CD14-positive monocyte (primary cell): ENCODE results near the gene MERTK. TPM values are rescaled to one million over a fixed set of nuclear protein-coding genes. Genes with fewer than 3 reads are reported as not detected.

Source experiments
- DNase-seq, 3 donors: peaks; one replicate each; pipeline ENCODE4 v3.0.0-alpha.2; 2011 to 2022
- H2AFZ ChIP-seq: 2 replicates; pipeline ENCODE4 v1.6.0; 2012; ENCODE audit warnings: mild to moderate bottlenecking, low read depth, low read length, inconsistent platforms; ENCODE audit not compliant: insufficient read depth, poor library complexity, severe bottlenecking
- H3K27ac ChIP-seq, 2 donors: 1 replicate in 1 of 2; 2 replicates in 1 of 2; pipeline ENCODE4 v1.5.1; 2012 to 2013; ENCODE audit warnings: low read length in 2 of 2, control low read depth in 1 of 2, inconsistent platforms in 1 of 2, low read depth in 1 of 2, mild to moderate bottlenecking in 1 of 2
- H3K27me3 ChIP-seq, 2 donors: one replicate each; pipeline versions ENCODE4 v1.6.0 to v1.6.1; 2011 to 2013; ENCODE audit warnings: low read length in 2 of 2; ENCODE audit not compliant: control insufficient read depth in 2 of 2, insufficient read depth in 2 of 2
- H3K36me3 ChIP-seq, 2 donors: replicated peaks in 1 of 2; 1 replicate in 1 of 2; 2 replicates in 1 of 2; pipeline versions ENCODE4 v1.5.1 to v1.6.1; 2012 to 2013; ENCODE audit warnings: low read length in 2 of 2, control low read depth in 1 of 2, inconsistent platforms in 1 of 2, mild to moderate bottlenecking in 1 of 2; ENCODE audit not compliant: insufficient read depth in 2 of 2, control insufficient read depth in 1 of 2
- H3K4me1 ChIP-seq, 2 donors: 1 replicate in 1 of 2; 2 replicates in 1 of 2; pipeline versions ENCODE4 v1.5.1 to v1.6.1; 2012 to 2013; ENCODE audit warnings: low read length in 2 of 2, control low read depth in 1 of 2, inconsistent platforms in 1 of 2, mild to moderate bottlenecking in 1 of 2, moderate library complexity in 1 of 2; ENCODE audit not compliant: insufficient read depth in 2 of 2, control insufficient read depth in 1 of 2
- H3K4me2 ChIP-seq: replicated peaks from 2 replicates; pipeline ENCODE3; 2012; ENCODE audit warnings: low read length, moderate library complexity, mild to moderate bottlenecking; ENCODE audit not compliant: poor library complexity, severe bottlenecking; ENCODE audit errors: extremely low read depth
- H3K4me3 ChIP-seq, 3 experiments: fragments of 200-600 bp in 1 of 3; sonication (generic) in 1 of 3; replicated peaks in 1 of 3; 1 replicate in 2 of 3; 2 replicates in 1 of 3; pipeline ENCODE4 v1.5.1; 2011 to 2013; ENCODE audit warnings: low read length in 3 of 3, mild to moderate bottlenecking in 3 of 3, control low read depth in 2 of 3, low read depth in 2 of 3, inconsistent platforms in 1 of 3, moderate library complexity in 1 of 3
- H3K79me2 ChIP-seq: 2 replicates; pipeline ENCODE4 v1.6.0; 2012; ENCODE audit warnings: mild to moderate bottlenecking, control low read depth, inconsistent platforms, low read length, moderate library complexity; ENCODE audit not compliant: insufficient read depth
- H3K9ac ChIP-seq: 2 replicates; pipeline ENCODE4 v1.6.0; 2017; ENCODE audit warnings: low read length, mild to moderate bottlenecking; ENCODE audit not compliant: insufficient read depth, poor library complexity, severe bottlenecking
- H3K9me3 ChIP-seq, 2 donors: replicated peaks in 1 of 2; 1 replicate in 1 of 2; 2 replicates in 1 of 2; pipeline versions ENCODE4 v1.5.1 to v1.6.1; 2012 to 2013; ENCODE audit warnings: low read length in 2 of 2, control low read depth in 1 of 2; ENCODE audit not compliant: control insufficient read depth in 1 of 2, insufficient read depth in 1 of 2
- H4K20me1 ChIP-seq: 2 replicates; pipeline ENCODE4 v1.6.0; 2012; ENCODE audit warnings: mild to moderate bottlenecking, low read length, control low read depth, moderate library complexity; ENCODE audit not compliant: insufficient read depth
- H3K27ac Mint-ChIP-seq, 7 donors: one replicate each; pipeline ENCODE4 v1.8.0; 2020; ENCODE audit warnings: mild to moderate bottlenecking in 7 of 7, mixed read lengths in 7 of 7, moderate library complexity in 6 of 7, inconsistent platforms in 2 of 7
- H3K27me3 Mint-ChIP-seq, 3 donors: one replicate each; pipeline ENCODE4 v1.8.0; 2021 to 2022; ENCODE audit warnings: low read depth in 3 of 3, mild to moderate bottlenecking in 3 of 3, mixed read lengths in 3 of 3, moderate library complexity in 3 of 3, inconsistent platforms in 1 of 3
- H3K36me3 Mint-ChIP-seq, 2 donors: one replicate each; pipeline ENCODE4 v1.8.0; 2020; ENCODE audit warnings: mixed read lengths in 2 of 2, inconsistent platforms in 1 of 2, mild to moderate bottlenecking in 1 of 2
- H3K4me1 Mint-ChIP-seq: one replicate; pipeline ENCODE4 v1.8.0; 2020; ENCODE audit warnings: mild to moderate bottlenecking, mixed read lengths
- H3K4me3 Mint-ChIP-seq, 2 donors: one replicate each; pipeline ENCODE4 v1.8.0; 2020; ENCODE audit warnings: mild to moderate bottlenecking in 2 of 2, mixed read lengths in 2 of 2, moderate library complexity in 1 of 2
- H3K9me3 Mint-ChIP-seq, 7 donors: one replicate each; pipeline ENCODE4 v1.8.0; 2020 to 2022; ENCODE audit warnings: mixed read lengths in 7 of 7, mild to moderate bottlenecking in 6 of 7, moderate library complexity in 6 of 7, inconsistent platforms in 2 of 7
- WGBS: methylation state at CpG from one replicate; pipeline ENCODE4 v1.1.5; 2013; ENCODE audit warnings: missing lambda C conversion rate; ENCODE audit not compliant: insufficient coverage; 5-methylcytosine and 5-hydroxymethylcytosine counted together
- intact Hi-C, 2 donors: fragments of 100-400 bp; cut with micrococcal nuclease; formaldehyde crosslinking; loops; one replicate each; pipeline versions ENCODE4 v1.15.0 to v1.15.1; 2023
- polyA plus RNA-seq, 3 donors: library from polyadenylated mRNA; depleted of rRNA in 1 of 3; unstranded in 2 of 3; stranded (reverse) in 1 of 3; fragments of 300-500 nt in 2 of 3; fragments of >200 nt in 1 of 3; fragmentation: Illumina TruSeq in 2 of 3; gene quantifications; 1 replicate in 2 of 3; 2 replicates in 1 of 3; pipeline ENCODE4 v1.2.3, GENCODE V29; 2012 to 2021
- TF ChIP-seq, protein P1 (sequence below): fragments of 200-600 bp; IDR thresholded peaks from one replicate; pipeline ENCODE4 v1.8.0; 2022; ENCODE audit warnings: antibody characterized with exemption, mild to moderate bottlenecking

The MERTK gene
- polyA plus RNA-seq, 3 donors: 4.1 to 17.0 (median 4.2) TPM

DNA sequence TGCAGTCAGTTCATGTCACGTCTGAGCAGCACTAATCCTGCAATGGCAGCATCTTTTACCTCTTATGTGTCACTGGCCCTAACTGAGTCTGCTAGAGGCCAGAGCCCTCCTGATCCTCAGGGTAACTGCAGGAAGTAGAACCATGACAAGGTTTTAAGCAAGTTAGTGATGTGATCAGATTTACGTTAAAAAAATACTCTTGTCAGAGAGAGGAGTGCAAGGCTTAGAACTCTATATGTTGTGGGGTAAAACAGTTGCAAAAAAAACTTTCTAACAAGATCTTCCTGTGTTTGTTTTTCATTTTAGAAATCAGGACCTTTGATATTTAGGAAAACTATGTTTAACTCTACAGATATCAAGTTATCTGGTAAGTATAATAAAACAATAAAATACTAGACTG, 161.3 kb downstream of the MERTK start:
- intact Hi-C loops: loop anchor here (5.0 to 10.0 kb wide), 4 partner anchors 195 to 523 kb away; partner anchors contain the start of genes CHCHD5 (in 1 of the 2), RGPD8 (in 1 of the 2), ZC3H6 (in 1 of the 2) and ZC3H8 (in 1 of the 2)
- Mint-ChIP-seq H3K9me3 (peaks cover 0 to 2% (median 0%) of the 10 kb centered on the region in 7 donors), H3K4me1 (peaks cover 31% of the 10 kb centered on the region), H3K27me3 (peaks cover 0 to 4% (median 0%) of the 10 kb centered on the region in 3 donors), H3K36me3 (peaks cover 53 to 61% of the 10 kb centered on the region in 2 donors), H3K27ac (no peak overlapping the region), H3K4me3 (no peak overlapping the region)
- no peak overlapping the region for H3K4me3 ChIP-seq
- no peaks in the 10 kb centered on the region for H3K27me3 ChIP-seq
- TF ChIP-seq, protein P1, sequence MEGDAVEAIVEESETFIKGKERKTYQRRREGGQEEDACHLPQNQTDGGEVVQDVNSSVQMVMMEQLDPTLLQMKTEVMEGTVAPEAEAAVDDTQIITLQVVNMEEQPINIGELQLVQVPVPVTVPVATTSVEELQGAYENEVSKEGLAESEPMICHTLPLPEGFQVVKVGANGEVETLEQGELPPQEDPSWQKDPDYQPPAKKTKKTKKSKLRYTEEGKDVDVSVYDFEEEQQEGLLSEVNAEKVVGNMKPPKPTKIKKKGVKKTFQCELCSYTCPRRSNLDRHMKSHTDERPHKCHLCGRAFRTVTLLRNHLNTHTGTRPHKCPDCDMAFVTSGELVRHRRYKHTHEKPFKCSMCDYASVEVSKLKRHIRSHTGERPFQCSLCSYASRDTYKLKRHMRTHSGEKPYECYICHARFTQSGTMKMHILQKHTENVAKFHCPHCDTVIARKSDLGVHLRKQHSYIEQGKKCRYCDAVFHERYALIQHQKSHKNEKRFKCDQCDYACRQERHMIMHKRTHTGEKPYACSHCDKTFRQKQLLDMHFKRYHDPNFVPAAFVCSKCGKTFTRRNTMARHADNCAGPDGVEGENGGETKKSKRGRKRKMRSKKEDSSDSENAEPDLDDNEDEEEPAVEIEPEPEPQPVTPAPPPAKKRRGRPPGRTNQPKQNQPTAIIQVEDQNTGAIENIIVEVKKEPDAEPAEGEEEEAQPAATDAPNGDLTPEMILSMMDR: no peak
- H3K27ac ChIP-seq: no peak overlapping the region
- no peak overlapping the region for H3K4me2 ChIP-seq
- H3K4me1 ChIP-seq: peaks cover 12 to 23% of the 10 kb centered on the region in 2 donors
- H3K9me3 ChIP-seq: no peaks in the 10 kb centered on the region
- H3K79me2 ChIP-seq: peaks cover 35% of the 10 kb centered on the region
- H2AFZ ChIP-seq: no peak overlapping the region
- peaks cover 60% of the 10 kb centered on the region for H4K20me1 ChIP-seq
- no peak overlapping the region for H3K9ac ChIP-seq
- DNase-seq: no peak
- H3K36me3 ChIP-seq: peaks cover 39 to 55% of the 10 kb centered on the region in 2 donors
- 100% methylated on average over 1 of the region's 2 CpGs for WGBS

DNA sequence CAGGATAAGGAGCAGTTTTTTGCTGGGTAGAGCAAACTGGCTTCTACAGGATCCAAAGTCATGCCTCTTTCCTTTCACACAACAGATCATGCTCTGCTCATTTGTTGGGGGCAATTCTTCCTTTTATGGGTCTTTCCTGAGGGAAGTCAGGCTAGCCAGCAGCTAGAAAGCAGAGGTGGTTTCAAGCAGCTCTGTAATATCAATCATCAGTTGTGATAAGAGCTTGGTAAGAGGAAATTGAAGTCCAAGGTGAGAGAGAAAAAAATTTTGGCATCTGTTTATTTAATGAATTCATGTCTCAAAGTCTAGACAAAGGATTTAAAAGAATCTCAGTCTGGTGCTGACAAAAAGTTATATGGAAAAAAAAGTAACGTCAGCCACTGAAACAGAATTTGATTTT, 162.9 kb downstream of the MERTK start:
- H3K4me1 Mint-ChIP-seq: peaks cover 27% of the 10 kb centered on the region
- TF ChIP-seq, protein P1: no peak
- Histone ChIP-seq H3K27me3 (no peaks in the 10 kb centered on the region), H3K9me3 (no peaks in the 10 kb centered on the region), H3K4me3 (no peak overlapping the region), H3K79me2 (peaks cover 27% of the 10 kb centered on the region), H3K27ac (no peak overlapping the region), H2AFZ (no peak overlapping the region), H4K20me1 (peaks cover 69% of the 10 kb centered on the region), H3K9ac (no peak overlapping the region), H3K4me2 (no peak overlapping the region), H3K4me1 (peaks cover 10 to 11% of the 10 kb centered on the region in 2 donors), H3K36me3 (peaks cover 50 to 71% of the 10 kb centered on the region in 2 donors)
- DNase-seq: no peak
- intact Hi-C loops: no loop called here
- WGBS: no CpG with 5 or more reads among the region's 1 CpG
- H3K9me3 Mint-ChIP-seq: peaks cover 0 to 2% (median 0%) of the 10 kb centered on the region in 7 donors
- peaks cover 0 to 3% (median 0%) of the 10 kb centered on the region in 3 donors for H3K27me3 Mint-ChIP-seq
- no peak overlapping the region for H3K4me3 Mint-ChIP-seq
- H3K27ac Mint-ChIP-seq: no peak overlapping the region
- peaks cover 63 to 76% of the 10 kb centered on the region in 2 donors for H3K36me3 Mint-ChIP-seq
